Neural progenitor cell (in vitro differentiated cells): ENCODE measurements around the gene TRAM2. TPM values are rescaled to one million over a fixed set of nuclear protein-coding genes. Genes with fewer than 3 reads are reported as not detected.

Experiments
- DNase-seq: peaks from one replicate; pipeline ENCODE4 v3.0.0-alpha.2; 2016; ENCODE audit warnings: low spot score
- H2AFZ ChIP-seq: fragments of 200-600 bp; sonication (generic); replicated peaks from 2 replicates; pipeline ENCODE4 v1.6.1; 2016; ENCODE audit warnings: antibody characterized with exemption
- H3F3A ChIP-seq: fragments of 200-600 bp; sonication (generic); 2 replicates; pipeline ENCODE4 v1.6.1; 2016; ENCODE audit warnings: antibody characterized with exemption, low read depth
- H3K27ac ChIP-seq: fragments of 200-600 bp; sonication (generic); 2 replicates; pipeline ENCODE4 v1.5.1; 2016; ENCODE audit warnings: mild to moderate bottlenecking
- H3K27me3 ChIP-seq: fragments of 200-600 bp; sonication (generic); 2 replicates; pipeline ENCODE4 v1.6.1; 2016; ENCODE audit warnings: mild to moderate bottlenecking, moderate library complexity
- H3K36me3 ChIP-seq: fragments of 200-600 bp; sonication (generic); 2 replicates; pipeline ENCODE4 v1.5.1; 2016
- H3K4me1 ChIP-seq: fragments of 200-600 bp; sonication (generic); 2 replicates; pipeline ENCODE4 v1.6.1; 2016; ENCODE audit warnings: mixed run types
- H3K4me2 ChIP-seq: fragments of 200-600 bp; sonication (generic); 2 replicates; pipeline ENCODE4 v1.6.1; 2016
- H3K4me3 ChIP-seq: fragments of 200-600 bp; sonication (generic); 2 replicates; pipeline ENCODE4 v1.5.1; 2016
- H3K79me2 ChIP-seq: fragments of 200-600 bp; sonication (generic); 2 replicates; pipeline ENCODE4 v1.6.1; 2016; ENCODE audit warnings: low read depth
- H3K9ac ChIP-seq: fragments of 200-600 bp; sonication (generic); 2 replicates; pipeline ENCODE4 v1.6.1; 2016
- H3K9me3 ChIP-seq: fragments of 200-600 bp; sonication (generic); 2 replicates; pipeline ENCODE4 v1.5.1; 2016; ENCODE audit warnings: low read depth
- H4K20me1 ChIP-seq: fragments of 200-600 bp; sonication (generic); 2 replicates; pipeline ENCODE4 v1.6.1; 2016; ENCODE audit warnings: low read depth
- H3K27ac Mint-ChIP-seq: 3 replicates; pipeline ENCODE4 v1.8.0; 2021; ENCODE audit warnings: mixed read lengths
- H3K27me3 Mint-ChIP-seq: 2 replicates; pipeline ENCODE4 v1.8.0; 2022; ENCODE audit warnings: low read depth, mild to moderate bottlenecking, inconsistent platforms, moderate library complexity, mixed read lengths; ENCODE audit not compliant: insufficient read depth
- H3K36me3 Mint-ChIP-seq: 3 replicates; pipeline ENCODE4 v1.8.0; 2021; ENCODE audit warnings: mixed read lengths
- H3K4me1 Mint-ChIP-seq: 3 replicates; pipeline ENCODE4 v1.8.0; 2021; ENCODE audit warnings: mixed read lengths
- H3K4me3 Mint-ChIP-seq: 3 replicates; pipeline ENCODE4 v1.8.0; 2021; ENCODE audit warnings: mild to moderate bottlenecking, moderate library complexity, mixed read lengths
- H3K9me3 Mint-ChIP-seq: 3 replicates; pipeline ENCODE4 v1.8.0; 2020; ENCODE audit warnings: mixed read lengths
- CTCF ChIP-seq: fragments of 200-600 bp; sonication (generic); IDR thresholded peaks from 2 replicates; pipeline ENCODE4 v1.5.1; 2017; ENCODE audit warnings: antibody characterized with exemption, mild to moderate bottlenecking
- EZH2 ChIP-seq: fragments of 200-600 bp; sonication (generic); IDR thresholded peaks from 2 replicates; pipeline ENCODE4 v1.6.1; 2017; ENCODE audit warnings: antibody characterized with exemption, mild to moderate bottlenecking, moderate library complexity
- EZH2phosphoT487 ChIP-seq: fragments of 200-600 bp; sonication (generic); IDR thresholded peaks from 2 replicates; pipeline ENCODE4 v1.6.1; 2017; ENCODE audit warnings: antibody characterized with exemption
- total RNA-seq: library from RNA; depleted of rRNA; stranded (reverse); fragments of >200 nt; gene quantifications from 2 replicates; pipeline ENCODE4 v1.2.3, GENCODE V29; 2015; ENCODE audit warnings: low replicate concordance

Gene TRAM2
- total RNA-seq, 1 donor from 2014 or later, result 12.3 TPM

GRCh38 chr6:52555518-52556233 is 21.2 kb downstream of the TRAM2 start:
- Histone ChIP-seq H3K27ac (no peak overlapping the region), H3F3A (peaks cover 46% of the 10 kb centered on the region), H3K4me3 (no peak overlapping the region), H3K79me2 (peaks cover 65% of the 10 kb centered on the region), H2AFZ (no peak overlapping the region), H3K36me3 (no peaks in the 10 kb centered on the region), H3K27me3 (no peaks in the 10 kb centered on the region), H3K9ac (no peak overlapping the region), H3K9me3 (no peaks in the 10 kb centered on the region), H4K20me1 (peaks cover 5% of the 10 kb centered on the region), H3K4me2 (no peak overlapping the region), H3K4me1 (peaks cover 50% of the 10 kb centered on the region)
- no peak for TF ChIP-seq EZH2
- Mint-ChIP-seq H3K4me3 (no peak overlapping the region), H3K27me3 (peaks cover 2% of the 10 kb centered on the region), H3K4me1 (peaks cover 57% of the 10 kb centered on the region), H3K27ac (peak overlapping the region; percentile 92), H3K36me3 (peaks cover 3% of the 10 kb centered on the region), H3K9me3 (no peaks in the 10 kb centered on the region)
- no peak for DNase-seq

- no peaks in the 10 kb centered on the region for H3K27me3 ChIP-seq
- no peak overlapping the region for H3K9ac ChIP-seq
- H3K36me3 Mint-ChIP-seq, result peaks cover 4% of the 10 kb centered on the region
- no peak for TF ChIP-seq EZH2phosphoT487
- H3K9me3 Mint-ChIP-seq, result no peaks in the 10 kb centered on the region
- H3K27me3 Mint-ChIP-seq, result peaks cover 2% of the 10 kb centered on the region
- no peak for DNase-seq
- no peak overlapping the region for H3K27ac ChIP-seq
- H3K9me3 ChIP-seq, result no peaks in the 10 kb centered on the region
- no peaks in the 10 kb centered on the region for H3K36me3 ChIP-seq
- H3K4me1 ChIP-seq, result peaks cover 52% of the 10 kb centered on the region
- peaks cover 48% of the 10 kb centered on the region for H3F3A ChIP-seq
- H3K4me1 Mint-ChIP-seq, result peaks cover 62% of the 10 kb centered on the region
- no peak overlapping the region for H3K4me3 ChIP-seq
- no peak overlapping the region for H3K4me3 Mint-ChIP-seq
- no peak overlapping the region for H2AFZ ChIP-seq
- no peak overlapping the region for H3K27ac Mint-ChIP-seq
- H3K79me2 ChIP-seq, result peaks cover 72% of the 10 kb centered on the region
- H4K20me1 ChIP-seq, result peaks cover 5% of the 10 kb centered on the region
- no peak overlapping the region for H3K4me2 ChIP-seq
These were observed 22.1 kb downstream of the TRAM2 start for GRCh38 chr6:52554684-52555280.

GRCh38 chr6:52553719-52554118 is 23.1 kb downstream of the TRAM2 start:
- peaks cover 77% of the 10 kb centered on the region for H3K79me2 ChIP-seq
- DNase-seq, result no peak
- Mint-ChIP-seq H3K36me3 (peaks cover 7% of the 10 kb centered on the region), H3K27ac (no peak overlapping the region), H3K4me3 (no peak overlapping the region), H3K4me1 (peaks cover 63% of the 10 kb centered on the region), H3K27me3 (peaks cover 2% of the 10 kb centered on the region), H3K9me3 (no peaks in the 10 kb centered on the region)
- no peaks in the 10 kb centered on the region for H3K36me3 ChIP-seq
- peaks cover 5% of the 10 kb centered on the region for H4K20me1 ChIP-seq
- TF ChIP-seq EZH2, result no peak
- TF ChIP-seq EZH2phosphoT487, result no peak
- no peak overlapping the region for H3K4me2 ChIP-seq
- peaks cover 50% of the 10 kb centered on the region for H3K4me1 ChIP-seq
- H3K27me3 ChIP-seq, result no peaks in the 10 kb centered on the region
- H3K9ac ChIP-seq, result no peak overlapping the region
- H3K9me3 ChIP-seq, result no peaks in the 10 kb centered on the region
- H3K4me3 ChIP-seq, result no peak overlapping the region
- H3F3A ChIP-seq, result peaks cover 38% of the 10 kb centered on the region
- H2AFZ ChIP-seq, result no peak overlapping the region
- H3K27ac ChIP-seq, result no peak overlapping the region

- H3K4me1 ChIP-seq, result peaks cover 44% of the 10 kb centered on the region
- H3K4me3 Mint-ChIP-seq, result no peak overlapping the region
- no peaks in the 10 kb centered on the region for H3K27me3 ChIP-seq
- TF ChIP-seq EZH2phosphoT487 (no peak), CTCF (no peak)
- peaks cover 5% of the 10 kb centered on the region for H4K20me1 ChIP-seq
- H3K27me3 Mint-ChIP-seq, result peaks cover 2% of the 10 kb centered on the region
- no peak for DNase-seq
- H3K27ac Mint-ChIP-seq, result peak overlapping the region; percentile 9
- no peaks in the 10 kb centered on the region for H3K36me3 ChIP-seq
- no peak overlapping the region for H3K27ac ChIP-seq
- H3K9ac ChIP-seq, result no peak overlapping the region
- H2AFZ ChIP-seq, result no peak overlapping the region
- peaks cover 60% of the 10 kb centered on the region for H3K4me1 Mint-ChIP-seq
- peak overlapping the region; percentile 87 for H3K4me2 ChIP-seq
- H3K36me3 Mint-ChIP-seq, result peaks cover 9% of the 10 kb centered on the region
- H3K9me3 Mint-ChIP-seq, result no peaks in the 10 kb centered on the region
- H3K79me2 ChIP-seq, result peaks cover 83% of the 10 kb centered on the region
- H3K4me3 ChIP-seq, result no peak overlapping the region
- H3K9me3 ChIP-seq, result no peaks in the 10 kb centered on the region
- H3F3A ChIP-seq, result peaks cover 32% of the 10 kb centered on the region
These were observed 23.7 kb downstream of the TRAM2 start for GRCh38 chr6:52553158-52553557.
